H9 (cell line): Measurements from ENCODE around the gene TRPM3. TPM values are rescaled to one million over a fixed set of nuclear protein-coding genes. Genes with fewer than 3 reads are reported as not detected.

Experiments
- DNase-seq: peaks from one replicate; pipeline ENCODE4 v3.0.0-alpha.2; 2017
- H2AFZ ChIP-seq: one replicate; pipeline ENCODE4 v1.6.1; 2013; ENCODE audit warnings: mild to moderate bottlenecking, low read length, control low read depth, moderate library complexity
- H2AK5ac ChIP-seq: 2 replicates; pipeline ENCODE4 v1.6.1; 2013; ENCODE audit warnings: low read length, control low read depth, mixed read lengths; ENCODE audit not compliant: insufficient read length
- H2BK120ac ChIP-seq: one replicate; pipeline ENCODE4 v1.6.1; 2013; ENCODE audit warnings: low read depth, mild to moderate bottlenecking, low read length, control low read depth, inconsistent platforms; ENCODE audit not compliant: poor library complexity, severe bottlenecking
- H2BK12ac ChIP-seq: 2 replicates; pipeline ENCODE4 v1.6.1; 2013; ENCODE audit warnings: low read length, control low read depth, mixed read lengths, low read depth; ENCODE audit not compliant: insufficient read length
- H2BK15ac ChIP-seq: 2 replicates; pipeline ENCODE4 v1.6.1; 2013; ENCODE audit warnings: low read depth, low read length, control low read depth
- H2BK20ac ChIP-seq: one replicate; pipeline ENCODE4 v1.6.1; 2013; ENCODE audit warnings: low read depth, mild to moderate bottlenecking, low read length, control low read depth, inconsistent platforms; ENCODE audit not compliant: poor library complexity, severe bottlenecking
- H2BK5ac ChIP-seq: 2 replicates; pipeline ENCODE4 v1.6.1; 2013; ENCODE audit warnings: low read length, control low read depth, mixed read lengths; ENCODE audit not compliant: insufficient read length
- H3K14ac ChIP-seq: 2 replicates; pipeline ENCODE4 v1.6.1; 2013; ENCODE audit warnings: low read length, control low read depth; ENCODE audit not compliant: insufficient read depth
- H3K18ac ChIP-seq: 2 replicates; pipeline ENCODE4 v1.6.1; 2013; ENCODE audit warnings: low read depth, mild to moderate bottlenecking, mixed read lengths, low read length, control low read depth; ENCODE audit not compliant: insufficient read length
- H3K23ac ChIP-seq: 2 replicates; pipeline ENCODE4 v1.6.1; 2013; ENCODE audit warnings: low read length, control low read depth, mixed read lengths, low read depth; ENCODE audit not compliant: insufficient read length
- H3K23me2 ChIP-seq: 2 replicates; pipeline ENCODE4 v1.6.1; 2013; ENCODE audit warnings: low read depth, mild to moderate bottlenecking, mixed read lengths, low read length, control low read depth; ENCODE audit not compliant: insufficient read length, poor library complexity, severe bottlenecking
- H3K27ac ChIP-seq: 2 replicates; pipeline ENCODE4 v1.5.1; 2013; ENCODE audit warnings: low read length, control low read depth, mixed read lengths, low read depth; ENCODE audit not compliant: insufficient read length
- H3K27me3 ChIP-seq: 2 replicates; pipeline ENCODE4 v1.6.1; 2013; ENCODE audit warnings: low read length, control low read depth, inconsistent platforms; ENCODE audit not compliant: insufficient read depth
- H3K4ac ChIP-seq: 2 replicates; pipeline ENCODE4 v1.6.1; 2013; ENCODE audit warnings: low read depth, mild to moderate bottlenecking, control low read depth, inconsistent platforms, low read length, moderate library complexity
- H3K4me1 ChIP-seq: 2 replicates; pipeline ENCODE4 v1.6.1; 2013; ENCODE audit warnings: low read length, control low read depth, inconsistent platforms; ENCODE audit not compliant: insufficient read depth
- H3K4me2 ChIP-seq: 2 replicates; pipeline ENCODE4 v1.6.1; 2013; ENCODE audit warnings: low read length, control low read depth, mixed read lengths; ENCODE audit not compliant: insufficient read length, insufficient read depth
- H3K56ac ChIP-seq: 2 replicates; pipeline ENCODE4 v1.6.1; 2013; ENCODE audit warnings: low read depth, mild to moderate bottlenecking, mixed read lengths, low read length, control low read depth; ENCODE audit not compliant: insufficient read length
- H3K79me1 ChIP-seq: 2 replicates; pipeline ENCODE4 v1.6.1; 2013; ENCODE audit warnings: low read depth, mild to moderate bottlenecking, moderate library complexity, low read length, control low read depth, inconsistent platforms; ENCODE audit not compliant: insufficient read depth, poor library complexity, severe bottlenecking
- H3K79me2 ChIP-seq: 2 replicates; pipeline ENCODE4 v1.6.1; 2013; ENCODE audit warnings: low read length, control low read depth, inconsistent platforms; ENCODE audit not compliant: insufficient read depth
- H3K9ac ChIP-seq: 2 replicates; pipeline ENCODE4 v1.6.1; 2013; ENCODE audit warnings: low read length, control low read depth, mixed read lengths; ENCODE audit not compliant: insufficient read length; ENCODE audit errors: extremely low read depth
- H3K9me3 ChIP-seq: one replicate; pipeline ENCODE4 v1.6.1; 2013; ENCODE audit warnings: low read depth, low read length, inconsistent platforms; ENCODE audit not compliant: control insufficient read depth
- H3T11ph ChIP-seq: one replicate; pipeline ENCODE4 v1.6.1; 2013; ENCODE audit warnings: mild to moderate bottlenecking, low read length, control low read depth, inconsistent platforms
- H4K20me1 ChIP-seq: one replicate; pipeline ENCODE4 v1.6.1; 2013; ENCODE audit not compliant: control insufficient read depth, insufficient read length, insufficient read depth
- H4K5ac ChIP-seq: 2 replicates; pipeline ENCODE4 v1.6.1; 2013; ENCODE audit warnings: low read depth, mild to moderate bottlenecking, mixed read lengths, low read length, control low read depth; ENCODE audit not compliant: insufficient read length
- H4K8ac ChIP-seq: replicated peaks from 2 replicates; pipeline ENCODE4 v1.6.1; 2013; ENCODE audit warnings: low read length, control low read depth, mixed read lengths, low read depth; ENCODE audit not compliant: insufficient read length
- H4K91ac ChIP-seq: 2 replicates; pipeline ENCODE4 v1.6.1; 2013; ENCODE audit warnings: low read depth, mild to moderate bottlenecking, moderate library complexity, mixed read lengths, low read length, control low read depth; ENCODE audit not compliant: insufficient read length
- H3K27ac Mint-ChIP-seq, 3 experiments: 2 replicates in 2 of 3; 3 replicates in 1 of 3; pipeline ENCODE4 v1.8.0; 2020 to 2021; ENCODE audit warnings: mixed read lengths in 3 of 3, mild to moderate bottlenecking in 1 of 3, moderate library complexity in 1 of 3
- H3K27me3 Mint-ChIP-seq: 2 replicates; pipeline ENCODE4 v1.8.0; 2021; ENCODE audit warnings: low read depth, mild to moderate bottlenecking, moderate library complexity, mixed read lengths
- H3K36me3 Mint-ChIP-seq, 3 experiments: 2 replicates in 2 of 3; 3 replicates in 1 of 3; pipeline ENCODE4 v1.8.0; 2020 to 2021; ENCODE audit warnings: low read depth in 3 of 3, mixed read lengths in 3 of 3; ENCODE audit not compliant: insufficient read depth in 1 of 3
- H3K4me1 Mint-ChIP-seq, 2 experiments: 2 replicates each; pipeline ENCODE4 v1.8.0; 2020; ENCODE audit warnings: mixed read lengths in 2 of 2
- H3K4me3 Mint-ChIP-seq, 2 experiments: 2 replicates in 1 of 2; 3 replicates in 1 of 2; pipeline ENCODE4 v1.8.0; 2020 to 2021; ENCODE audit warnings: mild to moderate bottlenecking in 2 of 2, mixed read lengths in 2 of 2, moderate library complexity in 1 of 2
- H3K9me3 Mint-ChIP-seq, 2 experiments: 2 replicates in 1 of 2; 3 replicates in 1 of 2; pipeline ENCODE4 v1.8.0; 2020; ENCODE audit warnings: mild to moderate bottlenecking in 2 of 2, mixed read lengths in 2 of 2, moderate library complexity in 1 of 2
- CTCF ChIP-seq: fragments of 200-600 bp; sonication (generic); conservative IDR thresholded peaks from 3 replicates; pipeline ENCODE4 v1.8.0; 2021; ENCODE audit warnings: antibody characterized with exemption, mild to moderate bottlenecking
- WGBS: extraction: QIAGEN DNeasy Blood & Tissue Kit; methylation state at CpG from one replicate; pipeline ENCODE4 v1.1.7; 2013; ENCODE audit warnings: missing lambda C conversion rate, low lambda C conversion rate, mixed read lengths; ENCODE audit not compliant: insufficient read length; ENCODE audit errors: extremely low coverage; 5-methylcytosine and 5-hydroxymethylcytosine counted together
- total RNA-seq: library from RNA; stranded (reverse); gene quantifications from 2 replicates; pipeline ENCODE4 v1.2.1, GENCODE V29; 2021

The TRPM3 gene
- total RNA-seq, 1 experiment from 2014 or later, result 10.3 TPM

GRCh38 chr9:70610287-70610644 is 511.2 kb downstream of the TRPM3 start:
- H3K27me3 ChIP-seq, result no peaks in the 10 kb centered on the region
- H2BK5ac ChIP-seq, result no peak overlapping the region
- Mint-ChIP-seq H3K4me1 (peaks cover 10 to 11% of the 10 kb centered on the region in 2 experiments), H3K27ac (no peak overlapping the region), H3K27me3 (no peaks in the 10 kb centered on the region), H3K36me3 (no peaks in the 10 kb centered on the region; a peak in 2 of 7 replicates), H3K4me3 (no peak overlapping the region), H3K9me3 (no peaks in the 10 kb centered on the region)
- TF ChIP-seq CTCF, result no peak
- no peaks in the 10 kb centered on the region for H3K23me2 ChIP-seq
- no peak overlapping the region for H4K91ac ChIP-seq
- no peak overlapping the region for H4K8ac ChIP-seq
- H2BK120ac ChIP-seq, result no peak overlapping the region
- H3K4ac ChIP-seq, result no peak overlapping the region
- no peaks in the 10 kb centered on the region for H3K9me3 ChIP-seq
- no peak overlapping the region for H3K4me2 ChIP-seq
- H2BK12ac ChIP-seq, result no peak overlapping the region
- H2BK20ac ChIP-seq, result no peak overlapping the region
- no peaks in the 10 kb centered on the region for H3K79me2 ChIP-seq
- no peak overlapping the region for H3K9ac ChIP-seq
- H3K4me1 ChIP-seq, result no peaks in the 10 kb centered on the region
- H2AK5ac ChIP-seq, result no peak overlapping the region
- no peak overlapping the region for H2AFZ ChIP-seq
- H3K27ac ChIP-seq, result no peak overlapping the region
- no peaks in the 10 kb centered on the region for H3K79me1 ChIP-seq
- no peak overlapping the region for H3K56ac ChIP-seq
- WGBS, result no CpG with 5 or more reads among the region's 5 CpGs
- no peak overlapping the region for H3K14ac ChIP-seq
- no peak overlapping the region for H3K23ac ChIP-seq
- H4K5ac ChIP-seq, result no peak overlapping the region
- no peak overlapping the region for H3T11ph ChIP-seq
- no peak overlapping the region for H2BK15ac ChIP-seq
- no peak overlapping the region for H3K18ac ChIP-seq
- H4K20me1 ChIP-seq, result no peaks in the 10 kb centered on the region
- no peak for DNase-seq
